HepG2 (cell line): ENCODE measurements around the gene TUBA4A. TPM values are rescaled to one million over a fixed set of nuclear protein-coding genes. Genes with fewer than 3 reads are reported as not detected.

Experiments
- CHD2 ChIP-seq: IDR thresholded peaks from 2 replicates; pipeline ENCODE4 v1.6.1; 2011; ENCODE audit warnings: low read depth, low read length, improper control_type of control experiment
- FIP1L1 ChIP-seq: fragments of 200-400 bp; formaldehyde crosslinking; IDR thresholded peaks from 2 replicates; pipeline ENCODE4 v1.6.1; 2018; ENCODE audit warnings: low read depth, mild to moderate bottlenecking, low read length, moderate library complexity, borderline replicate concordance; ENCODE audit not compliant: insufficient read depth
- HOXA9 ChIP-seq: sonication (generic); formaldehyde crosslinking; IDR thresholded peaks from 2 replicates; pipeline ENCODE4 v1.8.1; 2022; ENCODE audit warnings: missing genetic modification reagents, mild to moderate bottlenecking, moderate library complexity, borderline replicate concordance
- HOXD1 ChIP-seq: sonication (generic); formaldehyde crosslinking; IDR thresholded peaks from 2 replicates; pipeline ENCODE4 v1.5.0; 2020; ENCODE audit warnings: missing genetic modification reagents
- KLF12 ChIP-seq: sonication (generic); formaldehyde crosslinking; IDR thresholded peaks from 2 replicates; pipeline ENCODE4 v1.4.0; 2020; ENCODE audit warnings: missing genetic modification reagents, borderline replicate concordance
- NKX3-1 ChIP-seq: sonication (generic); formaldehyde crosslinking; IDR thresholded peaks from 2 replicates; pipeline ENCODE4 v1.5.0; 2020; ENCODE audit warnings: missing genetic modification reagents
- ONECUT2 ChIP-seq: sonication (generic); formaldehyde crosslinking; IDR thresholded peaks from 2 replicates; pipeline ENCODE4 v1.4.0; 2020; ENCODE audit warnings: missing genetic modification reagents
- PITX1 ChIP-seq: sonication (generic); formaldehyde crosslinking; IDR thresholded peaks from 2 replicates; pipeline ENCODE4 v1.5.1; 2020; ENCODE audit warnings: mild to moderate bottlenecking, missing genetic modification reagents
- U2AF1 ChIP-seq: fragments of 200-400 bp; formaldehyde crosslinking; optimal IDR thresholded peaks from 2 replicates; pipeline ENCODE3; 2017; ENCODE audit warnings: mild to moderate bottlenecking, low read depth, low read length
- ZIK1 ChIP-seq: sonication (generic); formaldehyde crosslinking; IDR thresholded peaks from 2 replicates; pipeline ENCODE4 v1.5.0; 2020; ENCODE audit warnings: mild to moderate bottlenecking, low read depth, missing genetic modification reagents, borderline replicate concordance
- ZNF143 ChIP-seq: sonication (generic); formaldehyde crosslinking; IDR thresholded peaks from 2 replicates; pipeline ENCODE4 v1.4.0; 2020; ENCODE audit warnings: missing genetic modification reagents
- ZNF570 ChIP-seq: sonication (generic); formaldehyde crosslinking; IDR thresholded peaks from 2 replicates; pipeline ENCODE4 v1.4.0; 2020; ENCODE audit warnings: mild to moderate bottlenecking, missing genetic modification reagents, borderline replicate concordance
- ZNF724P ChIP-seq: sonication (generic); formaldehyde crosslinking; IDR thresholded peaks from 2 replicates; pipeline ENCODE4 v1.8.0; 2022; ENCODE audit warnings: missing genetic modification reagents, borderline replicate concordance
- ZNF746 ChIP-seq: sonication (generic); formaldehyde crosslinking; IDR thresholded peaks from 2 replicates; pipeline ENCODE4 v1.8.0; 2022; ENCODE audit warnings: mild to moderate bottlenecking, missing genetic modification reagents
- ZNF782 ChIP-seq: sonication (generic); formaldehyde crosslinking; IDR thresholded peaks from 2 replicates; pipeline ENCODE4 v1.4.0; 2020; ENCODE audit warnings: missing genetic modification reagents, mild to moderate bottlenecking, borderline replicate concordance
- polyA plus RNA-seq, 8 experiments: library from polyadenylated mRNA; depleted of rRNA in 3 of 8; stranded (reverse) in 7 of 8; unstranded in 1 of 8; fragments of >200 nt; fragmentation: Illumina TruSeq in 4 of 8; extraction: Trizol in 4 of 8; gene quantifications; 2 replicates each; pipeline versions ENCODE4 v1.2.1 to v1.2.3, GENCODE V29; 2011 to 2016; ENCODE audit warnings: low read depth in 4 of 8, missing spikeins in 1 of 8, mixed read lengths in 1 of 8; ENCODE audit not compliant: insufficient read depth in 1 of 8
- total RNA-seq, 5 experiments: library from RNA; depleted of rRNA; stranded (reverse); fragments of >200 nt; fragmentation: Illumina TruSeq; extraction: Trizol; gene quantifications; 2 replicates each; pipeline ENCODE4 v1.2.3, GENCODE V29; 2016; ENCODE audit warnings: low read depth in 1 of 5
- TF ChIP-seq, protein P1 (sequence below), 2 experiments: sonication (generic) in 1 of 2; formaldehyde crosslinking in 1 of 2; IDR thresholded peaks; 2 replicates each; pipeline versions ENCODE4 v1.4.0 to v1.6.1; 2016 to 2020; ENCODE audit warnings: borderline replicate concordance in 1 of 2, low read depth in 1 of 2, mild to moderate bottlenecking in 1 of 2, missing genetic modification reagents in 1 of 2
- TF ChIP-seq, protein P2 (sequence below): sonication (generic); formaldehyde crosslinking; IDR thresholded peaks from 2 replicates; pipeline ENCODE4 v1.4.0; 2020; ENCODE audit warnings: missing genetic modification reagents, borderline replicate concordance
- TF ChIP-seq, protein P3 (sequence below): sonication (generic); formaldehyde crosslinking; IDR thresholded peaks from 2 replicates; pipeline ENCODE4 v1.4.0; 2020; ENCODE audit warnings: mild to moderate bottlenecking, missing genetic modification reagents

TUBA4A gene
- total and polyA plus RNA-seq, 2 of the 13 experiments (the other 11 are each of a cell fraction or from before 2014, with no cell fraction given) = 1.3 to 12.7 TPM

DNA sequence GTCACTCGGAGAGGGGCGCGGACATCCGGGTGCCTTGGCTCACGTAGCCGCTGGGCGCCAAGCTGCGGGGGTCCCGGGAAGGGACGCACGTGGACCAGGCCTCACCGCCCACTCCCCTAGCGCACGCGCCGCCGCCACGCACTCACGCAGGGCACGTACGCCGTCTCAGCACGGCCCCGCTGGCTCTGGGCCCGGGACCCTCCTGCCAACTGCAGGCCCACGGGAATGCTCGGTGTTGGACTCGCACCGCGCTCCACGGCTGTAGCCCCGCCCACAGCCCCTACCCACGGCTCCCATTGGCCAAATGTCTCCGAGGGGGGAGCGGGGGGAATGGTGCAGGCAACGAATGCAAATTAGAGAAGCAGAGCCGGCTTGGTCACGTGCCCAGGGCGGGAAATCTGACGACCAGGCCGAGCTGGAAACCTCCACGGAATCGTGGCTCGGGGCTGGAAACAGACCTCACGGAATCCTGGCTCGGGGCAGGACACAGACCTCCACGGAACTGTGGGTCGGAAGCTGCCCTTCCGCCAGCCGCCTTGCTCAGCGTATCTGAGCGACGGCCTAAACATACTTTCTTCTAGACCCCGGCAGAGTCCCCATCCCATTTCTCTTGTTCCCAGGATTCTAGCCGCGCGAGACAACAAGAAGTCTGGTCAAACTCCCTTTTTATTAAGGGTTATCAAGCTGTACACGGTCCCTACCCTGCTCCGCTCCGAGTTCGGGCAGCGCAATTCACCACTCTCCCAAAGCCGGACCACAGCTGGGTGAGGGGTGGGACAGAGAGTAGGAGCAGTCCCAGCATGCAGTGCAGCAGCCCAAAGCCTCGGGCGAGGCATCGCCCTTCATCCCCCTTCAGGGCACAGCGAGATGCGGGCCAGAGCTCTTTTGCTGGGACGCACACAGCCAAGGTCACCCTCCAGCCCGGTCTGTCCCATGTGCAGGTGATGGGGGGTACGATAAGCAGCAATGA lies 34.7 kb downstream of the TUBA4A start, which contains the start of gene ABCB6 (continued):
- TF ChIP-seq, protein P1, sequence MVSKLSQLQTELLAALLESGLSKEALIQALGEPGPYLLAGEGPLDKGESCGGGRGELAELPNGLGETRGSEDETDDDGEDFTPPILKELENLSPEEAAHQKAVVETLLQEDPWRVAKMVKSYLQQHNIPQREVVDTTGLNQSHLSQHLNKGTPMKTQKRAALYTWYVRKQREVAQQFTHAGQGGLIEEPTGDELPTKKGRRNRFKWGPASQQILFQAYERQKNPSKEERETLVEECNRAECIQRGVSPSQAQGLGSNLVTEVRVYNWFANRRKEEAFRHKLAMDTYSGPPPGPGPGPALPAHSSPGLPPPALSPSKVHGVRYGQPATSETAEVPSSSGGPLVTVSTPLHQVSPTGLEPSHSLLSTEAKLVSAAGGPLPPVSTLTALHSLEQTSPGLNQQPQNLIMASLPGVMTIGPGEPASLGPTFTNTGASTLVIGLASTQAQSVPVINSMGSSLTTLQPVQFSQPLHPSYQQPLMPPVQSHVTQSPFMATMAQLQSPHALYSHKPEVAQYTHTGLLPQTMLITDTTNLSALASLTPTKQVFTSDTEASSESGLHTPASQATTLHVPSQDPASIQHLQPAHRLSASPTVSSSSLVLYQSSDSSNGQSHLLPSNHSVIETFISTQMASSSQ (IDR thresholded peaks at IDR 0.05; ENCODE audit: low read depth) = no peak
- TF ChIP-seq, protein P1 (CRISPR knock-in tag; IDR thresholded peaks at IDR 0.05; ENCODE audit: borderline replicate concordance) = peak; percentile 79; the same call in 1 of the 2 replicates
- no peak for TF ChIP-seq CHD2
- peak; percentile 85 for TF ChIP-seq KLF12
- TF ChIP-seq ZNF782 (CRISPR knock-in tag) = peak; percentile 69
- peak; percentile 73; the same call in 1 of the 2 replicates for TF ChIP-seq PITX1 (CRISPR knock-in tag)
- TF ChIP-seq, protein P2, sequence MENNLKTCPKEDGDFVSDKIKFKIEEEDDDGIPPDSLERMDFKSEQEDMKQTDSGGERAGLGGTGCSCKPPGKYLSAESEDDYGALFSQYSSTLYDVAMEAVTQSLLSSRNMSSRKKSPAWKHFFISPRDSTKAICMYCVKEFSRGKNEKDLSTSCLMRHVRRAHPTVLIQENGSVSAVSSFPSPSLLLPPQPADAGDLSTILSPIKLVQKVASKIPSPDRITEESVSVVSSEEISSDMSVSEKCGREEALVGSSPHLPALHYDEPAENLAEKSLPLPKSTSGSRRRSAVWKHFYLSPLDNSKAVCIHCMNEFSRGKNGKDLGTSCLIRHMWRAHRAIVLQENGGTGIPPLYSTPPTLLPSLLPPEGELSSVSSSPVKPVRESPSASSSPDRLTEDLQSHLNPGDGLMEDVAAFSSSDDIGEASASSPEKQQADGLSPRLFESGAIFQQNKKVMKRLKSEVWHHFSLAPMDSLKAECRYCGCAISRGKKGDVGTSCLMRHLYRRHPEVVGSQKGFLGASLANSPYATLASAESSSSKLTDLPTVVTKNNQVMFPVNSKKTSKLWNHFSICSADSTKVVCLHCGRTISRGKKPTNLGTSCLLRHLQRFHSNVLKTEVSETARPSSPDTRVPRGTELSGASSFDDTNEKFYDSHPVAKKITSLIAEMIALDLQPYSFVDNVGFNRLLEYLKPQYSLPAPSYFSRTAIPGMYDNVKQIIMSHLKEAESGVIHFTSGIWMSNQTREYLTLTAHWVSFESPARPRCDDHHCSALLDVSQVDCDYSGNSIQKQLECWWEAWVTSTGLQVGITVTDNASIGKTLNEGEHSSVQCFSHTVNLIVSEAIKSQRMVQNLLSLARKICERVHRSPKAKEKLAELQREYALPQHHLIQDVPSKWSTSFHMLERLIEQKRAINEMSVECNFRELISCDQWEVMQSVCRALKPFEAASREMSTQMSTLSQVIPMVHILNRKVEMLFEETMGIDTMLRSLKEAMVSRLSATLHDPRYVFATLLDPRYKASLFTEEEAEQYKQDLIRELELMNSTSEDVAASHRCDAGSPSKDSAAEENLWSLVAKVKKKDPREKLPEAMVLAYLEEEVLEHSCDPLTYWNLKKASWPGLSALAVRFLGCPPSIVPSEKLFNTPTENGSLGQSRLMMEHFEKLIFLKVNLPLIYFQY (CRISPR knock-in tag) = peak; percentile 86
- peak; percentile 93 for TF ChIP-seq ZNF724P (CRISPR knock-in tag)
- no peak for TF ChIP-seq ZNF570 (CRISPR knock-in tag)
- TF ChIP-seq FIP1L1 = no peak
- no peak; the same call in 1 of the 2 replicates for TF ChIP-seq ONECUT2 (CRISPR knock-in tag)
- TF ChIP-seq ZNF746 (CRISPR knock-in tag) = peak; percentile 58; the same call in 1 of the 2 replicates
- TF ChIP-seq HOXD1 (CRISPR knock-in tag) = peak; percentile 65
- peak; percentile 96 for TF ChIP-seq NKX3-1
- peak; percentile 60 for TF ChIP-seq ZNF143 (CRISPR knock-in tag)
- peak; percentile 99 for TF ChIP-seq ZIK1
- peak; percentile 87; the same call in 1 of the 2 replicates for TF ChIP-seq HOXA9 (CRISPR knock-in tag)
- TF ChIP-seq, protein P3, sequence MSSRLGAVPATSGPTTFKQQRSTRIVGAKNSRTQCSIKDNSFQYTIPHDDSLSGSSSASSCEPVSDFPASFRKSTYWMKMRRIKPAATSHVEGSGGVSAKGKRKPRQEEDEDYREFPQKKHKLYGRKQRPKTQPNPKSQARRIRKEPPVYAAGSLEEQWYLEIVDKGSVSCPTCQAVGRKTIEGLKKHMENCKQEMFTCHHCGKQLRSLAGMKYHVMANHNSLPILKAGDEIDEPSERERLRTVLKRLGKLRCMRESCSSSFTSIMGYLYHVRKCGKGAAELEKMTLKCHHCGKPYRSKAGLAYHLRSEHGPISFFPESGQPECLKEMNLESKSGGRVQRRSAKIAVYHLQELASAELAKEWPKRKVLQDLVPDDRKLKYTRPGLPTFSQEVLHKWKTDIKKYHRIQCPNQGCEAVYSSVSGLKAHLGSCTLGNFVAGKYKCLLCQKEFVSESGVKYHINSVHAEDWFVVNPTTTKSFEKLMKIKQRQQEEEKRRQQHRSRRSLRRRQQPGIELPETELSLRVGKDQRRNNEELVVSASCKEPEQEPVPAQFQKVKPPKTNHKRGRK (CRISPR knock-in tag) = peak; percentile 53; the same call in 1 of the 2 replicates
- peak; percentile 40 for TF ChIP-seq U2AF1
